HT1080 (cell line): ENCODE results near the gene NRF1. TPM values are rescaled to one million over a fixed set of nuclear protein-coding genes. Genes with fewer than 3 reads are reported as not detected.
A peak's percentile ranks its signal among the peaks of the same experiment; 100 is the strongest.
"Not testable (repeated sequence)": the region's sequence is repeated elsewhere in the genome, so short reads cannot be mapped to it uniquely, and the experiment has no call there.

Experiments
- DNase-seq: peaks from one replicate; pipeline ENCODE4 v3.0.0-alpha.2; 2015; ENCODE audit warnings: low read depth
- total RNA-seq: library from RNA; depleted of rRNA; stranded (reverse); fragments of >200 nt; shearing (Covaris generic); gene quantifications from 2 replicates; pipeline ENCODE4 v1.2.3, GENCODE V29; 2014

NRF1 gene
- total RNA-seq, 1 experiment from 2014 or later = 14.6 TPM

DNA sequence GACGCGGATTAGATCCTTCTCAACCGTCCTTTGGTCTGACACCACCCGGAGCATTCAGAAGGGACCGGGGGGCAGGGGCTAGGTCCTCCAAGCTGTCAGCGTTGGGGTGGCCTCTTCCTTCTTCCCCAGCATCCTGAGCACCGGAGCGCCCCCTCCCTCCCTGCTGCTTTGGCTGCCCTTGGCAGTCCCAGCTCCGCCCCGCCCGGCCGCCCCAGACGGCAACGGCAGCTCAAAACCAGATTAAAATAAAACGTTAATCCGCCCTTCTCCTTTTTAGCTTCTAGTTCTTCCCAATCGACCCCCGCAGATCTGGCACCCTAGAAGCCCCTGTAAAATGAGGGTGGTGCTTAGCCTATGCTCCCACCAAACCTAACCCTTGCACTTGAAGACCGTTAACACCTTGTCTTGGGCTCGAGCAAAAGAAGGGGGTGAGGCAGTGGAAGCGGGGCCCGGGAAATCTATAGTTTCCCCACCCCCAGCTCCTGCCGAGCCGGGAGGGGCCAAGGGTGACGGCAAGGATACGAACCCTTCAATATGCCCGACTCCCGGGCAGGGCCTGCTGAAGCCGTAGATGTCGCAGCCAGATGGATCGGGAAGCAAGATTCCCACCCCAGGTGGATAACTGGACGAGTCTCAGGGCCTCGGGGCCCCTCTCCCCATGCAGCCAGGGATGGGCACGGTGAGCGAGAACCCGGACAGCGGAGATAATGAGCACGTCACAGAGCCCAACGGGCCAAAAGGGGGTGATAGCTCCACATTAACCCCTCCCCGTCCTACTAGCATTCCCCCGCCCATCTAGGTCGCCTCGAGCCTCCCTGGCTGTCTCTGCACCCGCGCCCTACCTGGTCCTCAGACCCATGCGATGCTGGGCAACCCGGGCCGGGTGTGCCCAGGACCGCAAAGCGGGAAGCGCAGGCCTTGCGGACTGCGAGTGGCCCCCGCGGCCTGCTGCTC lies 169.7 kb downstream of the NRF1 start:
- DNase-seq = no peak

GRCh38 chr7:129781928-129782817 lies 170.7 kb downstream of the NRF1 start:
- no peak for DNase-seq

DNA sequence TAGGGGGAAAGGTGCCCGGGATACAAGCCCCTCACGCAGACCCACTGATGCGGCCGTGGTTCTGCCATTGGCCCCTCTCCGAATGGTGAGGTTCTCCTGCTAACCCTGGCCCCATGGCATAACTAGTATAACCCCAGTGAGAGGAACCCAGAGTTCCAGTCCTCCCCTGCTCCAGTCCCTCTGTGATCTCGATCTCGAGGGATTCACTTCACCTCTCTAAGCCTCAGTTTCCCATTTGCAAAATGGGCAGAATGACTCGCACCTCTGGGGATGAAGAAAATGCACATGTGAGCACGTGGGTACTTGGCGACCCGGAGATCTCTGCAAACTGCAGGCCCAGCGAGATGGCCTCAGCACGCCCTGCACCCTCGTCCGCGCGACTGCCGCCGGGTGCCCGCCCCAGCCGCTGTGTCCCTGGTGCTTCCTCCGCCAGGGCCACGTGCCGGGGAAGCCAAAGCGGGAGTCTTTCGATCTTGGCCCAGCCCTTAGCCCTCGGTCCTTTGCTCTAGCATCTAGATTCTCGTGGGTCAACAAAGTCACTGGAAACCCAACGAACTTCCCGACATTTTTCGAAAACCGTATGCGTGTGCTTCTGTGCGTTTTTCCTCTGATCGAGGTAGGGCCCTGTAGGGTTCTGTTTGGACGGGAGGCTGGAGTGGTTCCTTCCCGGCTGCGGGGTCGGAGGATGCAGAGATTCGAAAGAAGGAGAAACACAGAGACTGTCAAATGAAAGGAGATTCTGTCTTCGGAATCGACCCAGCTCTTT lies 171.5 kb downstream of the NRF1 start:
- no peak for DNase-seq

DNA sequence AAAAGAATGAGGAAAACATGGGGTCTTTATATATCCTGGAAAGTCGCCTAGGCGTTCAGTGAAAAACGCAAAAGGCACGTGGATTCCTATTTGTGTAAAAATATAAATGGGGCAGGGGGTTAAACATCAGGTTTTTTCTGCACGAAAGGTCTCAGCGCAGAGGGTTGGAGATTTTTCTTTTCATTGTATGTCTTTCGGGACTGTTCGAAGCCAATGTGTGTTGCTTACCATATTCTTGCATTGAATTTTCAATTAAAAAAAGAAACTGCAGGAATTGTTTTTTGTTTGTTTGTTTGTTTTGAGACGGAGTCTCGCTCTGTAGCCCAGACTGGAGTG lies 172.0 kb downstream of the NRF1 start:
- DNase-seq = no peak

DNA sequence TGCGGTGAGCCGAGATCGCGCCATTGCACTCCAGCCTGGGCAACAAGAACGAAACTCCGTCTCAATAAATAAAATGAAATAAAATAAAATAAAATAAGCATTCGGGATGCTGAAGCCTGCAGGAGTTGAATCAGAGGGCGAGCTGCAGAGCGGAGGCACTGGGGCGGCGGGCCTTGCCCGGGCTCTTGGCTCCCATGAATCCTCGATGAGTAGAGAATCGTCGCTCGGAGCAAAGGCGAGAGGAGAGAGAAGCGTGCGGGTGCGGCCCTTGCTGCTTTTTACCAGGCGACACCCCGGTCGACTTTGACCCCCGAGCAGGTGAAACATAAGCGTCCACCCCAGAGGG lies 172.9 kb downstream of the NRF1 start:
- no peak for DNase-seq

GRCh38 chr7:129784783-129785684 lies 173.5 kb downstream of the NRF1 start:
- DNase-seq = no peak

DNA sequence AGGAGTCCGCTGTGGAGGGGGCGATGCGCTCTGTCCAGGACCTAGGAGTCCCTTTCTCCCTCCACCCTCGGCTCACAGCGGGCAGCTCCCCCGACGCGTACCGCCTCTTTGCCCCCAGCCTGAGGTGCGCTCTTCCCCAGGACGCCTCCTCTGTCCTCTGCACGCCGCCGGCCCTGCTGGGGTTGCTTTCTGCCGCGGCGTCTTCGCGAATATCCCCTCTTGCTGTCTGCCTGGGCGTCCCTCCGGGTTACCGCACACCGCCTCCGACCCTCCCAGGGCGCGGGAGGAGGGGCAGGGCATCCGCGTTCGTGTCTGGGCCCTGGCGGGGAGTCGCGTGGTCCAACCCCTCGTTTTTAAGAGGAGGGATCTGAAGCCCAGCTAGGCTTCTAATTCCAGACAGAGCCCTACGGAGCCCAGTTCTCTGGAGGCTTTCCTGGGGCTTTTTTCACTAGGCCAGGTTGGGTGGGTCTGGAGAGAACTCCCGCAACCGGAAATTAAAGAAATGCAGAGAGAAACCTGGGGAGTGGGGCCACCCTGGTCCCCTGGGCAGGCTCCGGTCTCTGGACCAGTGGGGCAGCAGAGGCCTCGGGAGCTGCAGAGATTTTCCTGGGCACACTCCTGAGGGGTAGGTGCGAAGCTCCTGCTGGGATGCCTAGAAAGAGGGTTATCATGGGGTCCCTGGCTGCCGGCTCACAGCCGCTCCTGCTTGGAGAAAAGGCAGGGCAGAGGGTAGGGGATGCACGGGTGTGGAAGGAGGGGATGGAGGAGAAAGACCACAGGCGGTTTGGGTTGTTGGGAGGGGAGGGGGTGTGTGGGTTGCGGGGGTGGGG lies 174.4 kb downstream of the NRF1 start:
- DNase-seq = no peak

DNA sequence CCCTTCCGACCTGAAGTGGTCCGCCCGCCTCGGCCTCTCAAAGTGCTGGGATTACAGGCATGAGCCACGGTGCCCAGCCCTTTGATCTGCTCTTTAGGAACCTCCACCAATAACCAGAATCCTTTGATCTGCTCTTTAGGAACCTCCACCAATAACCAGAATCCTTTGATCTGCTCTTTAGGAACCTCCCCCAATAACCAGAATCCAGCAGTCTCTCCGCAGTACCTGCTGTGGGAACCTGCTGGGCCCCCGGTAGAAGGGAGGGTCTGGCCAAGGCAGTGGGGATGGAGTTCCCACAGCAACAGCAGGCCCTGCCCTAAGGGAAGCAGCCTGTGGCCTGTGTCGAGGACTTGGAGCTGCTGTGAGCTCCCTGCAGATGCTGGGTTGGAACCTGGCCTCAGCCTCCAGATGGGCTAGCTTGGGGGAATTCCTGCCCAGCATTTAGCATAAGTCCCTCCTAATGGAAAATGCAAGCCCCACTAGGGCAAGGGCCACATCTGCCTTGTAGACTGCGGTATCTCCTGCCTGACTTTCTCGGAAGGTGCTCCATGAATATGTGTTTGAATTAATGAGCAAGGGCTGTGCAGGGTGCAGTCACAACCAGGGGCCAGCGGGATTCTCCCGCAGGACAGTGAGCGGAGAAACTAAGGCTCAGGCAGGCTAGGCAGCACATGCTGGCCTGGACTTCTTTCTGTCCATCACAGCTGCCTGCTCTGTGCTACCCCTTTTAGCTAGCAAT lies 175.5 kb downstream of the NRF1 start:
- DNase-seq = no peak

DNA sequence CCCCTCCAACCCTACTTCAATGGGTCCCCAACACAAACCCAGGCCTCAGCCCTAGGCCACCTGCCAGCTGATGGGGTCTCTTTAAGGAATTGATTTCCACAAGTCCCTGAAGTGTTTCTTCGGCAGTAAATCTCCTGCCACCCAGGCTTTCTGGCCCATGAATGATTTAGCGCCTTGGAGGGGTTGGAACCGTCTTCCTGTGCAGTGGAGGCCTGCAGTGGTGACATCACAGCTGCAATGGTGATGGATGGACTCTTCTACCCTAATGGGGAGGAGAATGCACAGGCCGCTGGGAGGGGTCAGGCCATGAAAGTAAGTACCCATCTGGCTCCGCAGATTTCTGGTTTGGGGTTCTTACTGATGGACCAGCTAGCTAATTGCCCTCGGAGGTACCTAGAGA lies 177.5 kb downstream of the NRF1 start:
- DNase-seq = no peak

DNA sequence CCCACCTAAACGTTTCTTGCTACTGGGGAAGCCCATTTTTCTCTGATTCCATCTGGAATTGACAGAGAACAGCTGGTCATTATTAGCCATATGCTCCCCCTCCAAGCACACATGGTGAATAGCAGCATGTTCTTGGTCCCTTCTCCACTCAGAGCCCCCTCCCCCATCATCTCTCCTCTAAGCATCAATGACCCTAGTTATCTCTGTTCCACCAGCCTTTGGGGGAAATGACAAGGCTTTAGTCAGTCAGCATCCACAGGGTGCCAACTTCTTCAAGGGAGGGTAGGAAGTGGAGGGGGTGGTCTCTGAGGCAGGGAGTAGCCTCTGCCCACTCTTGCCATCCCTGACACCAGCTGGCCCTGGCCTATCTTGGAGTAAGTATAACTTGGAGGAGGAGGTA lies 178.1 kb downstream of the NRF1 start:
- peak; percentile 31 for DNase-seq

- DNase-seq = peak; percentile 53
Measured at GRCh38 chr7:129790136-129790535, 178.6 kb downstream of the NRF1 start.

DNA sequence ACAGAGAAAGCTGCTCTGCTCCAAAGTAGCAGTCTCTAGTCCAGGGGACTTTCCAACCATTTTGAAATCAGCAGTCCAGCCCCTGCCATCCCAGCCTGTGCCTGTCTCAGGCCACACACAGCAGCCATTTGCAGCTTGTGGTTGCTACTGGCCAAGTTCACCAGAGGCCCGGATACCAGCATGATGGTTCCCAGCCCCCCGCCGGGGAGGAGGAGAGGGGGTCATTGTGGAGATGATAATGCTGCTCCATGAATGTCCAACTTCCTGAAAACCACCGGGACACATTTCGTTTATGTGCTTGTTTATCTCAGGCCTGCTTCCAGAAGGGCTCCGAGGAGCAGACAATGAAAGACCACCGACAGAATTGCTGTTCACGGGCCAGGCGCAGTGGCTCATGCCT lies 181.2 kb downstream of the NRF1 start:
- DNase-seq = no peak

- no peak for DNase-seq
Measured at GRCh38 chr7:129793506-129794310, 182.2 kb downstream of the NRF1 start.

DNA sequence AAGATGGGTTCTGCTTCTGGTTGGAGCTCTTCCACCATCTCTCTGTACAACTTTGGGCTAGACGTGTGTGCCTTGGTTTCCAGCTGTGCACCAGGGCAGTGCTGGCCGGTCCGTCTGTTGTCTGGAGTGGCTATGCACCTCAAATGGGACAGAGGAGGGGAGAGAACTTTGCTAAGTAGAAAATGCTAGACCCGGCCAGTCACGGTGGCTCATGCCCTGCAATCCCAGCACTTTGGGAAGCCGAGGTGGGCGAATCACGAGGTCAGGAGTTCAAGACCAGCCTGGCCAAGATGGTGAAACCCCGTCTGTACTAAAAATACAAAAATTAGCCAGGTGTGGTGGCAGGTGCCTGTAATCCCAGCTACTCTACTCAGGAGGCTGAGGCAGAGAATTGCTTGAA lies 182.9 kb downstream of the NRF1 start:
- DNase-seq = not testable (repeated sequence)

DNA sequence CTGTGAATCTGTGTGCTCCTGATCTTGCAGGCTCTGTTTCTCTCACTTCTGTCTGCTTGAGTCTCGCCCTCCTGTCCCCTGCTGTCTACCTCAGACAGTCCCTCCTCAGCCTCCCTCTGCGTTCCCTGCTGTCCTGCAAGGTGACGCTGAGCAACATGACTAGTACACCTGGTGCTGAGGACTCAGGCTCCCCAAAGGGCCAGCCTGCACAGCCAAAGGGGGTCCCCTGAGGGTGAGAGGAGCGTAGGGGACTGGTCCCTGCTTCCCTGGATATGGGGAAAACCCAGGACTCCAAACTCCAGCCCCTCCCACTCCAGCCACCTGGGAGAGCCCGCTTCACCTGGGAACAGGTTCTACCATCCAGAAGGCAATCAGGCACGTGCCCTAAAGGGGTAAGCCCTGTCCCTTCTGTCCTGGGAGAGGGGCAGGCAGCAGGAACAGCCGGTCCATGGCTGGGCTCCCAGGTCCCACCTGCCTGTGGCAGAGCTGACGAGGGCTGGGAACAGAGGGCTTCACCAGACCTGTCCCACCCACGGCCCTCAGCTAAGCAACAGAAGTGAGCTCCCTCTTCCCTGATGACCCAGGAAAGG lies 184.8 kb downstream of the NRF1 start:
- no peak for DNase-seq

GRCh38 chr7:129797214-129797789 lies 185.8 kb downstream of the NRF1 start:
- no peak for DNase-seq

DNA sequence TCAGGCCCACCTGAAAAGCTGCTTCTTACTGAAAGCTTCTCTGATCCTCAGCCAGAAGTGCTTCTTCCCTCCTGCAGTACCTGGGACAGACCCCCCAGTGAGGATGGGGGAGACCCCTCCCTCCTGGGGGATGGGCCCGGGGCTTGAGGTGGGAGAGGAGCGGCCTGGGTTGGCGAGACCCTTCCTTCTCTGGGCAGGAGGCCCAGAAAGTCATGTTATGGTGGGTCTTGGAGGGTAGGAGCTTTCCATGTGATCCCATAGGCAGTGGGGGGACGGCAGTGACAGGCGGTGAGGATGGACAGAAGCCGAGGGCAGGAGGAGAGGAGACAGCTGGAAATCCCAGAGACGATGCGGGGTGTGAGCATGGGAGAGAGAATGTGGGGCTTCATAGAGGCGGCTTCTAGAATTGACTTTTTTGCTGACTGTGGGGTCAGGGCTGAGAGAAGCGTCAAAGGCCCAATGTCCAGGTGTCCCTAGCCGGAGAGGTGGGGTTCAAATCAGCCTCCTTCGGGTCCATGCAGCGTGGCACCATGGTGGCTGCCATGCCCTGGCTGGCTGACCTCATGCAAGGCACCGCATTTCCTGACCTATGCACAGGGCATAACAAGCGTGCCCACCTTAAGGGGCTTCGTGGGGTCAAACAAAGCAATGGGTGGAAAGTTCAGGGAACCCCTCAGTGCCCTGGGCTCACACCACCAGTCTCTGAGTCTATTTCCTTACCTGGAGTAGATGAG lies 187.3 kb downstream of the NRF1 start:
- no peak for DNase-seq
